HepG2 (cell line): ENCODE measurements around the gene LBR. TPM values are rescaled to one million over a fixed set of nuclear protein-coding genes. Genes with fewer than 3 reads are reported as not detected.

ENCODE experiments used
- DMTF1 ChIP-seq: sonication (generic); formaldehyde crosslinking; IDR thresholded peaks from 2 replicates; pipeline ENCODE4 v1.4.0; 2020; ENCODE audit warnings: mild to moderate bottlenecking, missing genetic modification reagents
- HOXA7 ChIP-seq: sonication (generic); formaldehyde crosslinking; IDR thresholded peaks from 2 replicates; pipeline ENCODE4 v1.8.1; 2022; ENCODE audit warnings: mild to moderate bottlenecking, missing genetic modification reagents, moderate library complexity
- KLF15 ChIP-seq: sonication (generic); formaldehyde crosslinking; IDR thresholded peaks from 2 replicates; pipeline ENCODE4 v1.8.1; 2023; ENCODE audit warnings: borderline replicate concordance, mild to moderate bottlenecking, inconsistent platforms, missing genetic modification reagents, mixed read lengths
- NFE2 ChIP-seq: sonication (generic); formaldehyde crosslinking; IDR thresholded peaks from 2 replicates; pipeline ENCODE4 v1.4.0; 2020; ENCODE audit warnings: missing genetic modification reagents
- PHF5A ChIP-seq: IDR thresholded peaks from one replicate; pipeline ENCODE4 v1.6.1; 2018; ENCODE audit warnings: low read depth, missing genetic modification reagents; ENCODE audit not compliant: unreplicated experiment
- RAD21 ChIP-seq: fragments of 450-650 bp; formaldehyde crosslinking; IDR thresholded peaks from 2 replicates; pipeline ENCODE4 v1.5.0; 2020; ENCODE audit warnings: mild to moderate bottlenecking
- REL ChIP-seq: sonication (generic); formaldehyde crosslinking; conservative IDR thresholded peaks from 2 replicates; pipeline ENCODE4 v1.8.0; 2022; ENCODE audit warnings: mild to moderate bottlenecking, missing genetic modification reagents, moderate library complexity
- TBX2 ChIP-seq: sonication (generic); formaldehyde crosslinking; IDR thresholded peaks from 2 replicates; pipeline ENCODE4 v1.5.0; 2020; ENCODE audit warnings: missing genetic modification reagents, mild to moderate bottlenecking, borderline replicate concordance
- TP53 ChIP-seq: sonication (generic); formaldehyde crosslinking; conservative IDR thresholded peaks from 2 replicates; pipeline ENCODE4 v1.4.0; 2020; ENCODE audit warnings: missing genetic modification reagents
- ZBTB8A ChIP-seq: sonication (generic); formaldehyde crosslinking; IDR thresholded peaks from 2 replicates; pipeline ENCODE4 v1.4.0; 2020; ENCODE audit warnings: mild to moderate bottlenecking, low read depth, missing genetic modification reagents, borderline replicate concordance
- ZFAT ChIP-seq: sonication (generic); formaldehyde crosslinking; conservative IDR thresholded peaks from 2 replicates; pipeline ENCODE4 v1.8.1; 2023; ENCODE audit warnings: missing genetic modification reagents, inconsistent platforms
- ZNF333 ChIP-seq: sonication (generic); formaldehyde crosslinking; IDR thresholded peaks from 2 replicates; pipeline ENCODE4 v1.4.0; 2020; ENCODE audit warnings: mild to moderate bottlenecking, missing genetic modification reagents, borderline replicate concordance
- ZNF543 ChIP-seq: sonication (generic); formaldehyde crosslinking; IDR thresholded peaks from 2 replicates; pipeline ENCODE4 v1.4.0; 2020; ENCODE audit warnings: mild to moderate bottlenecking, missing genetic modification reagents
- ZNF678 ChIP-seq: sonication (generic); formaldehyde crosslinking; IDR thresholded peaks from 2 replicates; pipeline ENCODE4 v1.4.0; 2020; ENCODE audit warnings: mild to moderate bottlenecking, missing genetic modification reagents
- ZNF768 ChIP-seq: sonication (generic); formaldehyde crosslinking; IDR thresholded peaks from 2 replicates; pipeline ENCODE4 v1.4.0; 2020; ENCODE audit warnings: missing genetic modification reagents
- ZNF777 ChIP-seq: sonication (generic); formaldehyde crosslinking; IDR thresholded peaks from 2 replicates; pipeline ENCODE4 v1.4.0; 2020; ENCODE audit warnings: missing genetic modification reagents
- polyA plus RNA-seq, 8 experiments: library from polyadenylated mRNA; depleted of rRNA in 3 of 8; stranded (reverse) in 7 of 8; unstranded in 1 of 8; fragments of >200 nt; fragmentation: Illumina TruSeq in 4 of 8; extraction: Trizol in 4 of 8; gene quantifications; 2 replicates each; pipeline versions ENCODE4 v1.2.1 to v1.2.3, GENCODE V29; 2011 to 2016; ENCODE audit warnings: low read depth in 4 of 8, missing spikeins in 1 of 8, mixed read lengths in 1 of 8; ENCODE audit not compliant: insufficient read depth in 1 of 8
- total RNA-seq, 5 experiments: library from RNA; depleted of rRNA; stranded (reverse); fragments of >200 nt; fragmentation: Illumina TruSeq; extraction: Trizol; gene quantifications; 2 replicates each; pipeline ENCODE4 v1.2.3, GENCODE V29; 2016; ENCODE audit warnings: low read depth in 1 of 5
- TF ChIP-seq, protein P1 (sequence below): fragments of 450-650 bp; IDR thresholded peaks from 2 replicates; pipeline ENCODE4 v1.6.1; 2017; ENCODE audit warnings: mild to moderate bottlenecking
- TF ChIP-seq, protein P2 (sequence below): sonication (generic); formaldehyde crosslinking; conservative IDR thresholded peaks from 2 replicates; pipeline ENCODE4 v1.4.0; 2020; ENCODE audit warnings: missing genetic modification reagents
- TF ChIP-seq, protein P3 (sequence below): sonication (generic); formaldehyde crosslinking; IDR thresholded peaks from 2 replicates; pipeline ENCODE4 v1.4.0; 2020; ENCODE audit warnings: missing genetic modification reagents
- TF ChIP-seq, protein P4 (sequence below): sonication (generic); formaldehyde crosslinking; IDR thresholded peaks from 2 replicates; pipeline ENCODE4 v1.9.0; 2022; ENCODE audit warnings: missing genetic modification reagents, mild to moderate bottlenecking, borderline replicate concordance

LBR gene
- total and polyA plus RNA-seq, 2 of the 13 experiments (the other 11 are each of a cell fraction or from before 2014, with no cell fraction given), result 38.9 to 76.7 TPM

GRCh38 chr1:225427235-225428067 is at the start of gene LBR (continued):
- TF ChIP-seq, protein P1, sequence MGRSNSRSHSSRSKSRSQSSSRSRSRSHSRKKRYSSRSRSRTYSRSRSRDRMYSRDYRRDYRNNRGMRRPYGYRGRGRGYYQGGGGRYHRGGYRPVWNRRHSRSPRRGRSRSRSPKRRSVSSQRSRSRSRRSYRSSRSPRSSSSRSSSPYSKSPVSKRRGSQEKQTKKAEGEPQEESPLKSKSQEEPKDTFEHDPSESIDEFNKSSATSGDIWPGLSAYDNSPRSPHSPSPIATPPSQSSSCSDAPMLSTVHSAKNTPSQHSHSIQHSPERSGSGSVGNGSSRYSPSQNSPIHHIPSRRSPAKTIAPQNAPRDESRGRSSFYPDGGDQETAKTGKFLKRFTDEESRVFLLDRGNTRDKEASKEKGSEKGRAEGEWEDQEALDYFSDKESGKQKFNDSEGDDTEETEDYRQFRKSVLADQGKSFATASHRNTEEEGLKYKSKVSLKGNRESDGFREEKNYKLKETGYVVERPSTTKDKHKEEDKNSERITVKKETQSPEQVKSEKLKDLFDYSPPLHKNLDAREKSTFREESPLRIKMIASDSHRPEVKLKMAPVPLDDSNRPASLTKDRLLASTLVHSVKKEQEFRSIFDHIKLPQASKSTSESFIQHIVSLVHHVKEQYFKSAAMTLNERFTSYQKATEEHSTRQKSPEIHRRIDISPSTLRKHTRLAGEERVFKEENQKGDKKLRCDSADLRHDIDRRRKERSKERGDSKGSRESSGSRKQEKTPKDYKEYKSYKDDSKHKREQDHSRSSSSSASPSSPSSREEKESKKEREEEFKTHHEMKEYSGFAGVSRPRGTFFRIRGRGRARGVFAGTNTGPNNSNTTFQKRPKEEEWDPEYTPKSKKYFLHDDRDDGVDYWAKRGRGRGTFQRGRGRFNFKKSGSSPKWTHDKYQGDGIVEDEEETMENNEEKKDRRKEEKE, result no peak
- TF ChIP-seq TP53 (no peak), ZNF543 (CRISPR knock-in tag) (no peak), ZNF777 (CRISPR knock-in tag) (peak; percentile 63; the same call in 1 of the 2 replicates), PHF5A (CRISPR knock-in tag) (no peak), ZBTB8A (CRISPR knock-in tag) (no peak), KLF15 (CRISPR knock-in tag) (no peak), ZNF768 (CRISPR knock-in tag) (no peak; the same call in 1 of the 2 replicates), DMTF1 (no peak), RAD21 (CRISPR knock-in tag) (no peak), ZFAT (CRISPR knock-in tag) (no peak), NFE2 (CRISPR knock-in tag) (no peak), REL (no peak), ZNF333 (CRISPR knock-in tag) (no peak), HOXA7 (CRISPR knock-in tag) (no peak), TBX2 (CRISPR knock-in tag) (no peak), ZNF678 (no peak)
- TF ChIP-seq, protein P2, sequence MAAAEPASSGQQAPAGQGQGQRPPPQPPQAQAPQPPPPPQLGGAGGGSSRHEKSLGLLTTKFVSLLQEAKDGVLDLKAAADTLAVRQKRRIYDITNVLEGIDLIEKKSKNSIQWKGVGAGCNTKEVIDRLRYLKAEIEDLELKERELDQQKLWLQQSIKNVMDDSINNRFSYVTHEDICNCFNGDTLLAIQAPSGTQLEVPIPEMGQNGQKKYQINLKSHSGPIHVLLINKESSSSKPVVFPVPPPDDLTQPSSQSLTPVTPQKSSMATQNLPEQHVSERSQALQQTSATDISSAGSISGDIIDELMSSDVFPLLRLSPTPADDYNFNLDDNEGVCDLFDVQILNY, result no peak
- TF ChIP-seq, protein P3, sequence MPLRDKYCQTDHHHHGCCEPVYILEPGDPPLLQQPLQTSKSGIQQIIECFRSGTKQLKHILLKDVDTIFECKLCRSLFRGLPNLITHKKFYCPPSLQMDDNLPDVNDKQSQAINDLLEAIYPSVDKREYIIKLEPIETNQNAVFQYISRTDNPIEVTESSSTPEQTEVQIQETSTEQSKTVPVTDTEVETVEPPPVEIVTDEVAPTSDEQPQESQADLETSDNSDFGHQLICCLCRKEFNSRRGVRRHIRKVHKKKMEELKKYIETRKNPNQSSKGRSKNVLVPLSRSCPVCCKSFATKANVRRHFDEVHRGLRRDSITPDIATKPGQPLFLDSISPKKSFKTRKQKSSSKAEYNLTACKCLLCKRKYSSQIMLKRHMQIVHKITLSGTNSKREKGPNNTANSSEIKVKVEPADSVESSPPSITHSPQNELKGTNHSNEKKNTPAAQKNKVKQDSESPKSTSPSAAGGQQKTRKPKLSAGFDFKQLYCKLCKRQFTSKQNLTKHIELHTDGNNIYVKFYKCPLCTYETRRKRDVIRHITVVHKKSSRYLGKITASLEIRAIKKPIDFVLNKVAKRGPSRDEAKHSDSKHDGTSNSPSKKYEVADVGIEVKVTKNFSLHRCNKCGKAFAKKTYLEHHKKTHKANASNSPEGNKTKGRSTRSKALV (CRISPR knock-in tag), result no peak
- TF ChIP-seq, protein P4, sequence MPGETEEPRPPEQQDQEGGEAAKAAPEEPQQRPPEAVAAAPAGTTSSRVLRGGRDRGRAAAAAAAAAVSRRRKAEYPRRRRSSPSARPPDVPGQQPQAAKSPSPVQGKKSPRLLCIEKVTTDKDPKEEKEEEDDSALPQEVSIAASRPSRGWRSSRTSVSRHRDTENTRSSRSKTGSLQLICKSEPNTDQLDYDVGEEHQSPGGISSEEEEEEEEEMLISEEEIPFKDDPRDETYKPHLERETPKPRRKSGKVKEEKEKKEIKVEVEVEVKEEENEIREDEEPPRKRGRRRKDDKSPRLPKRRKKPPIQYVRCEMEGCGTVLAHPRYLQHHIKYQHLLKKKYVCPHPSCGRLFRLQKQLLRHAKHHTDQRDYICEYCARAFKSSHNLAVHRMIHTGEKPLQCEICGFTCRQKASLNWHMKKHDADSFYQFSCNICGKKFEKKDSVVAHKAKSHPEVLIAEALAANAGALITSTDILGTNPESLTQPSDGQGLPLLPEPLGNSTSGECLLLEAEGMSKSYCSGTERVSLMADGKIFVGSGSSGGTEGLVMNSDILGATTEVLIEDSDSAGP (CRISPR knock-in tag), result no peak
